ENCODE data around the gene RPL22.

RPL22 gene

GRCh38 chr1:6199298-6200187, at the start of gene RPL22:
TSS of gene RPL22 (minus strand) at chr1:6199595. CDS start at chr1:6199573, 22 bp downstream.
- peak; percentile 96 to 98 (median 97) for DNase-seq (ENCODE audit: low read depth in 3 of 3)

GRCh38 chr1:6248161-6248776, 48.9 kb upstream of the RPL22 start:
- DNase-seq (ENCODE audit: low read depth in 3 of 3), result no peak

- no peak for DNase-seq (ENCODE audit: low read depth in 3 of 3)
Observed at GRCh38 chr1:6247651-6248050, 48.3 kb upstream of the RPL22 start.

- peak; percentile 59 to 79 (median 69) for DNase-seq (ENCODE audit: low read depth in 3 of 3)
Observed at GRCh38 chr1:6246497-6247467, 47.4 kb upstream of the RPL22 start.

- DNase-seq (ENCODE audit: low read depth in 3 of 3), result peak in 1 of 3 experiments; percentile 63
Observed at GRCh38 chr1:6245869-6246496, 46.6 kb upstream of the RPL22 start.

GRCh38 chr1:6245086-6245868, 45.9 kb upstream of the RPL22 start:
- peak; percentile 56 to 74 (median 56) for DNase-seq (ENCODE audit: low read depth in 3 of 3)

GRCh38 chr1:6244401-6245049, 45.1 kb upstream of the RPL22 start:
- no peak for DNase-seq (ENCODE audit: low read depth in 3 of 3)

GRCh38 chr1:6243993-6244392, 44.6 kb upstream of the RPL22 start, which contains the start of gene HES3:
TSS of gene HES3 (plus strand) at chr1:6244179. CDS start at chr1:6244366, 187 bp downstream.
- no peak for DNase-seq (ENCODE audit: low read depth in 3 of 3)

GRCh38 chr1:6243053-6243834, 43.8 kb upstream of the RPL22 start:
- DNase-seq (ENCODE audit: low read depth in 3 of 3), result no peak

GRCh38 chr1:6241887-6242740, 42.7 kb upstream of the RPL22 start:
- no peak for DNase-seq (ENCODE audit: low read depth in 3 of 3)

GRCh38 chr1:6241107-6241886, 41.9 kb upstream of the RPL22 start:
- DNase-seq (ENCODE audit: low read depth in 3 of 3), result no peak

- no peak for DNase-seq (ENCODE audit: low read depth in 3 of 3)
Observed at GRCh38 chr1:6239950-6240768, 40.8 kb upstream of the RPL22 start.

GRCh38 chr1:6239213-6239752, 39.9 kb upstream of the RPL22 start:
- DNase-seq (ENCODE audit: low read depth in 3 of 3), result no peak

GRCh38 chr1:6237093-6237492, 37.7 kb upstream of the RPL22 start:
- no peak for DNase-seq (ENCODE audit: low read depth in 3 of 3)

GRCh38 chr1:6235296-6235677, 35.9 kb upstream of the RPL22 start:
- peak in 1 of 3 experiments; percentile 10 for DNase-seq (ENCODE audit: low read depth in 3 of 3)
